ENCODE data around the gene EHHADH. TPM values are rescaled to one million over a fixed set of nuclear protein-coding genes. Genes with fewer than 3 reads are reported as not detected.
A peak's percentile ranks its signal among the peaks of the same experiment; 100 is the strongest.

The EHHADH gene
- total RNA-seq, 1 experiment from 2014 or later, result 12.1 TPM

DNA sequence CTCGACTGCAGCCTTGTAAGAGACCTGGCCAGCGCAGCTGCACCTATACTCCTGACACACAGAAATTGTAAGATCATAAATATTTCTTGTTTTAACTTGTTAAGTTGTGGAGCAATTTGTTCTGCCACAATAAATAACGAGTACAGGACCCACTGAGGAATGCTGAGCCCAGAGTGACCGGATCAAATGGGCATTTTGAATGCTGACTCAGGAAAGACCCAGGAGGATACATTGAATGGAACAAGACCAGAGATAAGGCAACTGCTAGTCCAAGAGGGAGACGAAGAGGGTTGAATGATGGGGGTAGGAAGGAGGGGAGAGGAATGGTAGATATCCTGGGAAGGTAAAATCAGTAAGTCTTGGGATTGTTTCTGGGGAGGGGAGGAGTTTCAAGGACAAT lies 92.1 kb downstream of the EHHADH start:
- no peak for DNase-seq (ENCODE audit: low read depth, low spot score)
- in situ Hi-C loops (cut with HindIII; ENCODE audit: low pct_unique_long_range_greater_than_20kb, low sequenced_read_pairs), result no loop called here

DNA sequence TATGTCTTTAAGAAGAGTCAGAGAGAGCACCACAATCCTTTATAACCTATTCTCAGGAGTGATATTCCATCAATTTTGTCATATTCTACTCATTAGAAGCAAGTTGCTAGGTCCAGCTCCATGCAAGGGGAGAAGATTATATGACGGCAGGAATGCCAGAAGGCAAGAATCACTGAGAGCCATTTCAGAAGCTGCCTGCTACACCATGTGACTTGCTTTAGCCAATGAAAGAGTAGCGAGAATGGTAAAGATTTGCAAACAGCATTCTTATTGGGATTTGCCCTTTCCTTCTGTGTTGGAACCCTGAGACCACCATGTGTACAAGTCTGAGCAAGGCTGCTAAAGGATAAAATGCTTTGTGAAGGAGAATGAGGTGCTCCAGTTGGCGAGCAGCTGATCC lies 96.5 kb downstream of the EHHADH start:
- no peak for DNase-seq (ENCODE audit: low read depth, low spot score)
- in situ Hi-C loops (cut with HindIII; ENCODE audit: low pct_unique_long_range_greater_than_20kb, low sequenced_read_pairs), result no loop called here

DNA sequence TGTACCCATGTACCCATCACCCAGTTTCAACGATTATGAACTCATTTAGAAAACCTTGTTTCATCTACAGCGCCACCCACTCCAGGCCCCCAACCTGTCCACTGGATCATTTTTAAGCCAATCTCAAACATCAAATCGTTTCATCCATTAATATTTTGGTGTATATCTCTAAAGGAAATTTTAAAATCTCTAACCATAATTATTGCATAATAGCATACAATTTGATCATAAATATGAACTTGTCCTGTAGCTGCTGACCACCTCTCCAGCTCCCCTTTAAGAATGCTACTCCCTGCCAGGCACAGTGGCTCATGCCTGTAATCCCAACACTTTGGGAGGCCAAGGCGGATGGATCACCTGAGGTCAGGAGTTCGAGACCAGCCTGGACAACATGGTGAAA lies 98.2 kb downstream of the EHHADH start:
- in situ Hi-C loops (cut with HindIII; ENCODE audit: low pct_unique_long_range_greater_than_20kb, low sequenced_read_pairs), result no loop called here
- DNase-seq (ENCODE audit: low read depth, low spot score), result no peak

DNA sequence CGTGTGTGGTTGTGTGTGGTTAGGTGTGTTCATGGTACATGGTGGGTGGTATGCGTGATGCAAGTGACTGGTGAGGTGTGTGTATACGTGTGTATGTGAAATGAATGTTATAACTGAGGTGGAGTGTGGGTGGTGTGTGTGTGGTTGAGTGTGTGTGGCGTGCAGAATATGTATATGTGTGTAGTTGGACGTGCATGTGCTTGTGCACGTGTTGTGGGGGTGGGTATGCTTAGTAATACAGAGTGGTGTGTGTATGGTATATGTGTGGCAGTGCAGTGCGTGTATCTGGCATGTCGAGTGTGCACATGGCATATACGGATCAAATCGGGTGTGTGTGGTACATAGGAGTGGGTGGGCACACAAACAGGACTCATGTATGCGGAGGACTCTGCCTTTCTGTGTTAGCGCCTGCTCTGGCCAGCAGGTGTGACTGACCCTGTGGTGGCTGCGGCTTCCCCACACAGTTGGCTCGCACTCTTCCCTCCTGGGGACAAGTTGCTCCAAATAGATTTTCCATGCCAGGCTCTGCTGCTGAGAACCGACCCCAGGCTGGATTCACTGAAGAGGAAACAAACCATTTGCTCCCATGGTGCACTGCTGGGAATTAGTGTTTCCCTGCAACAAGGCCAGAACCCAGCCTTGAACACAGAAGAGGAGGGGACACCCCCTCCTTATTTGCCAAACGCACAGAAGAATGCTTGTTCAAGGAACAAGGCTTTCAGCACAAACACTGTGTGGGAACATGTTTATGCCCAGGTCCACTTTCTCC lies 99.8 kb downstream of the EHHADH start:
- in situ Hi-C loops (cut with HindIII; ENCODE audit: low pct_unique_long_range_greater_than_20kb, low sequenced_read_pairs), result no loop called here
- DNase-seq (ENCODE audit: low read depth, low spot score), result no peak

DNA sequence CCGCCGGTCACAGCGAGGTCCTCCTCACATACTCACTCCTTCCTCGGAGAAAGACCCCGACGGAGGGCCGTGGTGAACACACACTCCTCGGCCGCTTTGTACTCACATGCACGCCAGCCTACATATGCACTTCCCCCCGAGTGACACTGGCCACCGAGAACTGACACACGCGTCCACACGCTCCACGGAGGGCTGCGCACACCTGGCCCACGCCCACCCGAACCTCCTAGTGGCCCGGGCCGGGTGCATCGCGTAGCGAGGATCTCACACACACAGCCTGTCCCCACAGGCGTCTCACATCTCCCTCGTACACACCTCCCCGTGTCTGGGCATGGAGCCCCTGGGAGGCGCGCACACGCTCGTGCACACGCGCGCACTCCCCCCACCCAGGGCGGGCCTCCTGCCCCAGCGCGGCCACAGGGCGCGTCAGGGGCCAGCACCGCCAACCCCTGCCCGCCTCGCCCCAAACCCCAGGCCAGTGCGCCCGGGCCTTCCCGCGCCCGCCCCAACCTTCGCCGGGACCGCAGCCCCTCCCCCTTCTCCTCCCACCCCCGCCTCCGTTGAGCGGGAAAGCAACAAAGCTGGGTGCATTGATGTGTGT lies 100.6 kb downstream of the EHHADH start:
- no peak for DNase-seq (ENCODE audit: low read depth, low spot score)
- in situ Hi-C loops (cut with HindIII; ENCODE audit: low pct_unique_long_range_greater_than_20kb, low sequenced_read_pairs), result no loop called here

DNA sequence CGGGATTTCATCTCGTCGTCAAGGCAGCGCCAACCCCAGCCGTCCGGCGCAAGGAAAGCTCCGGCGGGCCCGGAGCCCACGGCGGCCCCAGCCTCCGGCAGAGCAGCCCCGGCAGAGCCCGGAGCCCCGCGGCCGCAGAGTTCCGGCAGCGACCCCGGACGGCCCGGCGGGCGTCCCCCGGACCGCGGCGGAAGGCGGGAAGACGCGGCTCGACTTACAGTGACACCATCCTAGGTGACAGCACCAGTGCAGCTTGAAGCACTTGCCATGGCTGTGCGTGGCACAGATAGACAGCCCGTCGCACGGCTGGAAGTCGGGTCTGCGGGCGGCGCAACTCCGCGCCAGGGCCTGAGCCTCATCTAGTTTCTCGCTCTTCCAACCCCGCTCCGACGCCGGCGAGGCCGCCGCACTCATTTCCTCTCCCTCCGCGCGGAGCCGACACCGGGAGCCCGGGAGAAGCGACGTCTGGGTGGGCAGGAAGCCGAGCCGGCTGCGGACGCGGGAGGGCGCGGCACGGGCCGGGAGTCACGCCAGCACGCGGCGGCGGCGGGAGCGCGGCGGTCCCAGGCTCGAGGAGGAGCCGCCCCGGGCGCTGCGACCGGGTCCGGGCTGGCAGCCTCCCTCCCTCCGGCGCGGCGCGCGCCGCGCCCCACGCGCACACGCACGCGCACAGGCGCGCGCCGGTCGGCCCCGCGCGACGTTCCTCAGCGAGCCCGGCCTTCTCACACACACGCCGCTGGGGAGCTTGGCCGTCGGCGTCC lies 101.3 kb downstream of the EHHADH start, which contains the start of gene C3orf70:
TSS of gene C3orf70 (minus strand) at position 651 of the 761 bp plus-strand sequence. CDS start at position 414, 237 bp downstream.
- peak; percentile 47 for DNase-seq (ENCODE audit: low read depth, low spot score)
- in situ Hi-C loops (cut with HindIII; ENCODE audit: low pct_unique_long_range_greater_than_20kb, low sequenced_read_pairs), result no loop called here

DNA sequence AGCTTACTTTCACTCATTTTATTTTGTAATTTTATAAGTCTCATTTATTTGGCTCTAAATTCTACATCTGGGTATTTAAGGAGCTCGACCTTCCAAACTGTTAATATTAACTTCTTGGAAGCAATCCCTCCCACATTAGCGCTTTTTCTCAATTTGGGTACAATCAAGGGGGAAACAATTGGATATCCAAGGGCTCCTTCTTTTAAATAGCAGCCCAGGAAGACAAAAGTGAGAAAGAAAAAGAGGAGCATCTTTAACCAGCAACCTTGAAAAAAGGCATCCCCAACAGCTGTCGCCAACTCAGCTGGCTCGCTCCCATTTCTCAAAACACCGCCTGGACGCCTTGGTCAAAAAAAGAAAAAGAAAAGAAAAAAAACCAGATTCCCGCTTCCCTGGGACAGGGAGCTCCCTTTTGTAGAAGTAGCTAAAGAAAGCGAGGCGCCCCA lies 101.9 kb downstream of the EHHADH start:
- DNase-seq (ENCODE audit: low read depth, low spot score), result no peak
- in situ Hi-C loops (cut with HindIII; ENCODE audit: low pct_unique_long_range_greater_than_20kb, low sequenced_read_pairs), result no loop called here

DNA sequence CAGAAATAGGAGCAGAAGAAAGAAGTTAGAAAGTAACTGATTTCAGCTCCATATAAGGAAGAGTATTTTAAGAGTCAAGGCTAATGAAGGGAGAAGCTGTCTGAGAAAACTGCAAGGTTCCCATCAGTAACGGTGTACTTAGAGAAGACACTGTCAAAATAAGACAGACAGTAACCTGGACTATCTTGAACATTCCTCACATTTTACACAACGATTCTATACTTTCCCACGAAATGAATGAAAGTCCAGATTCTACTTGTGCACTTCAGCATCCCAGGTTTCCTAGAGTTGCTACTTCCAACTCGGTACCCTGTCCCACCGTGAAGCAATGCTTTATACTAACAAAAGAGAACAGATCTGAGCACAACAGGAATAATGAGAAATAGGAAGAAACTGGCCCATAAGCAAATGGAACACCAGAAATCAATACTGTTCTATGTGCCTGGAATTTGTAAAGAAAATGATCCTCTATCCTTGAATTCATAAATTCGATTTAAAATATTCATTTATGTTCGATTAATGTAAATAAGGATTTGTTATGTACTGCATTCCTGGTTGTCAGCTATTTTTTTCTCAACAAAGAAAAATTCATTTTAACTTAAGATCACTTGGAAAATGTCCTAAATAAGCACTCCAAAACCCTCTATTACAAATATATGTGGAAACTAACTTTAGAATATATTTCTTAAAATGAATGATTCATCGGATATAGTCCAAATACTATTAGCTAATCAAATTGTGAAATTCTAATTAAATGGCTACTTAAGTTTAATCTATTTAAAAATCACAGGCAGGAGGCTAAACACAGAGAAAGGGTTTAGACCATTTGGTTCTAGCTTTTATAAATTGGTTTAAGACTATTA lies 102.5 kb downstream of the EHHADH start:
- in situ Hi-C loops (cut with HindIII; ENCODE audit: low pct_unique_long_range_greater_than_20kb, low sequenced_read_pairs), result no loop called here
- no peak for DNase-seq (ENCODE audit: low read depth, low spot score)

DNA sequence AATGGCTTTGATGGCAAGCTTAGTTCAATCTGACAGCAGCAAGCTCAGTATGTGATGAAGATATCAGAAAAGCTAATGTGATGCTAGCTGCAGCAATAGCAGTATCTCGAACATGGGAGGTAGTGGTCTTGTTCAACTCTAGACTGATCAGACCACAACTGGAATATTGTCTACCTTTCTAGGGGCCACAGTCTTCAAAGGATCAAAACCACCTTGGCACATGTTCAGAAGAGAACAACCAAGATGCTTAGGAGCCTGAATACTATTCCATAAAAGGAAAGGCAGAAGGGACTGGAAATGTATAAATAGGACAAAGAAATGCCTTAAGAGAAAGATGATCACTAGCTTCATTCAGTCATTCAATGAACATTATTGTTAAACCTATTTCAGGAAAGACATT lies 103.3 kb downstream of the EHHADH start:
- DNase-seq (ENCODE audit: low read depth, low spot score), result peak; percentile 41
- in situ Hi-C loops (cut with HindIII; ENCODE audit: low pct_unique_long_range_greater_than_20kb, low sequenced_read_pairs), result no loop called here

DNA sequence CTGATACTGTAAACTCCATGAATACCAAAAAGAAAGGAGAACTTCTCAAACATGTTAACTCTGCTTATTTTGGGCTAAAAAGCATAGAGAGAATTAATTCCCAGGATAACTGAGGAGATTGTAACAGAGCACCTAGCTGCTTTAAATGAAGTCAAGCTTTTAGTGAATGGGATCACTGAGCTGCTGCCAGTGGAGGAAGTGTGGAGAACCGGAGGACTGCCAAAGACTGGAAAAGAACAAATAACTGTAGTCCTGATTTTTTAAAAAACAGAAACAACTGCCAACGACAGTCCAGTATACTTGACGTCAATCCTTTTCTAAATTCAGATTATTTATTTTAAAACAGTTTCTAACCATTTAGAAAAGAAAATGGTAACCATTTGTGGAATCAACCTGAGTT lies 104.3 kb downstream of the EHHADH start:
- DNase-seq (ENCODE audit: low read depth, low spot score), result no peak
- in situ Hi-C loops (cut with HindIII; ENCODE audit: low pct_unique_long_range_greater_than_20kb, low sequenced_read_pairs), result no loop called here

DNA sequence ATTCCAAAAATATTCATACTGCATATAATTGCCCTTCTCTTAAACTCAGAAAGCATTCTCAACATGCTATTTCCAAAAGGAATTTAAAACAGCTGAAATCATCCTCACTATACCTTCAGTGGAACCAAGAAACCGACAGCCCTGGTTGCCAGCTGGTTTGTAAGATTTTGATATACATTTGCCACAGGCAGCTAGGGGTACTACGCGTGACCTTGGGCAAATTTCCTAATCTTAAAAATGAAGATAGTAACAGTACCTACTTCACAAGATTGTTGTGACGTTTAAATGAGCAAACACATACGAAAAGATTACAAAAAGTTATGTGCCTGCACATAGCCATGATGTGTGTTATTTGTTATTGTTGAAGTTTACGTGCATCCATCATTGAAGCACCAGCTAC lies 108.3 kb downstream of the EHHADH start:
- in situ Hi-C loops (cut with HindIII; ENCODE audit: low pct_unique_long_range_greater_than_20kb, low sequenced_read_pairs), result no loop called here
- DNase-seq (ENCODE audit: low read depth, low spot score), result no peak

DNA sequence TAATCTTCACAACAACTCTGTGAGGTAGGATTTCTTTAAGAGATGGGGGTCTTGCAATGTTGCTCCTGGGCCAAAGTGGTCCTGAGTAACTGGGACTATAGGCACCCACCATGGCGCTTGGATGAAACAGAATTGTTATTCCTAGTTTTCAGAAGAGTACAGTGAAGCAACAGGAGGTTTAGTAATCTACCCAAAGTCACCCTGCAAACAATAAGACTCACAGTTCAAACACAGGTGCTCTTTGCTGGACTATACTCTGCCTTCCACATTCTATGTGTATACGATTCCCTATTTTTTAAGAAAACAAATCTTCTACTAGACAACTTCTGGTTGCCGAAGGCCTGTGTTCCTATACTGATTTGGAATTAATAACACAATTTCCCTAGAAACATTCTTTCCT lies 109.1 kb downstream of the EHHADH start:
- no peak for DNase-seq (ENCODE audit: low read depth, low spot score)
- in situ Hi-C loops (cut with HindIII; ENCODE audit: low pct_unique_long_range_greater_than_20kb, low sequenced_read_pairs), result no loop called here

Small RNA genes lying within 50 kb of the gene (small RNA-seq; reads per million reads assigned to genes)
- gene MIR5588, result 0 to 0.14 reads per million in 2 experiments

Other genes with a start within 250 kb of the EHHADH start
- 8.7 and 9.2 TPM in 2 replicates for gene C3orf70, start 101.0 kb downstream of the EHHADH start, total RNA-seq (2014; rRNA removed; shearing (Covaris generic))
- 26.2 and 33.7 TPM in 2 replicates for gene MAP3K13, start 109.1 kb upstream of the EHHADH start, total RNA-seq (2014; rRNA removed; shearing (Covaris generic))
- gene TMEM41A, start 245.0 kb upstream of the EHHADH start, total RNA-seq (2014; rRNA removed; shearing (Covaris generic)), result 9.2 and 10.8 TPM in 2 replicates

Measured in SK-MEL-5 (cell line).